ENCODE data around the gene PIP5K1B.

The PIP5K1B gene

DNA sequence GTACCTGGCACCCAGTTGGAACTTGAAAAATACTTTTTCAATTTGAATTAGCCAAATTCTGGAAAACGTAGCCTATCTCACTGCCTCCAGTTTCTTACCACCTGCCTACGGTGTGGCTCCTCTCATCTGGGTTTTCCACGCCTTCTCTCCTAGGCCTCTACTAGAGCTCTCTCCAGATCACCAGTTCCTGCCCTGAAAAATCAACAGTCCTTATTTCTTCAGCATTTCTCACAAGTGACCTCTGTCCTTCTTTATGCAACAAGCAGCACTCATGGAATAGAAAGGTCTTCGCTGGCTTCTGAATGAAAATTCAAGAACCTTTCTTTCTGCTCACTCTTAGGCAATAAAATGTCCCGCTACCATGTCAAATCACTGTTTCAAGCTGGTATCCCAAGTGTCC, 64.8 kb downstream of the PIP5K1B start:
- DNase-seq (ENCODE audit: low read depth in 1 of 2, low spot score in 1 of 2), result no peak

DNA sequence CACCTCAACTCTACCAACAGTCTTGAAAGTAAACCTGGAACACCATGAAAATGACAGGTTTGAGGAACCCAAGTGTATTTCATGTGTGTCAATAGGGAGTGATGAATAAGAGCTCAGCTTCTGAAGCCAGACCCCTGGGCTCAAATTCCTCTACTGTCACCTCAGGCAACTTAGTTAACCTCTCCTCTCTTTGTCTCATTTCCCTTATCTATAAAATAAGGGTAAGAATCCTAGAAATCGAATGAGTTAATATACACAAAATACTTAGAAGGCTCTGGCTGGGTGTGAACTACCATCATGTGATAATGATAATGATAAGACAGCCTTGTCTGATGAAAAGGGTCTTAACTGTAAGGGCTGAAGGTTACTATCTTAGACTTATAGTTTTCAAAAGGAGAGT, 66.3 kb downstream of the PIP5K1B start:
- no peak for DNase-seq (ENCODE audit: low read depth in 1 of 2, low spot score in 1 of 2)

DNA sequence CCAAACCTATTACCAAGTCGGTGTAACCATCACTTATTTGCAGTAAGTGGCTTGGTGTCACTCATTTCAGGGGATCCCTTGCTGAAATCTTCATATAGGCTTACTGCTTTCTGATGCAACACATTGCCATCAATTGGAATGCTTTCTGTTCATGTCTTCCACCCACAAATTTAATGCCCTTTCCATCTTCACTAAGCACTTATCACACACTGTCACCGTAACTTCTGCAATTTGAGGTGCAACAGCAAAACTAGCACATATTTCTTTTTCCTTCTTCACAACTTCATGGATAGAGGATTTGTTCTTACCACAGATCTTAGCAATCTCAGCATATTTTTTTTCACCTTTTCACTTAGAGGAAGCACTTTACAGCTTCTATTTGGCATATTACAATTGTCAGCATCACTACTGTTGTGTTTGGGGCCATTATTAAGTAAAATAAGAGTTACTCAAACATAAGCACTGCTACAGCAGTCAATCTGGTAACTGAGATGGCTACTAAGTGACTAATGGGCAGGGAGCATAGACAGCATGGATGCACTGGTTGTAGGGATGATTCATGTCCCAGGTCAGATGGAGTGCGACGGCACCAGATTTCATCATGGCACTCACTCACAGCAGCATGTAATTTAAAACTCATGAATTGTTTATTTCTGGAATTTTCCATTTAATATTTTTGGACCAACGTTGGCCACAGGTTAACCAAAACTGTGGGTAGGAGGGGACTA, 70.1 kb downstream of the PIP5K1B start:
- DNase-seq (ENCODE audit: low read depth in 1 of 2, low spot score in 1 of 2), result no peak

DNA sequence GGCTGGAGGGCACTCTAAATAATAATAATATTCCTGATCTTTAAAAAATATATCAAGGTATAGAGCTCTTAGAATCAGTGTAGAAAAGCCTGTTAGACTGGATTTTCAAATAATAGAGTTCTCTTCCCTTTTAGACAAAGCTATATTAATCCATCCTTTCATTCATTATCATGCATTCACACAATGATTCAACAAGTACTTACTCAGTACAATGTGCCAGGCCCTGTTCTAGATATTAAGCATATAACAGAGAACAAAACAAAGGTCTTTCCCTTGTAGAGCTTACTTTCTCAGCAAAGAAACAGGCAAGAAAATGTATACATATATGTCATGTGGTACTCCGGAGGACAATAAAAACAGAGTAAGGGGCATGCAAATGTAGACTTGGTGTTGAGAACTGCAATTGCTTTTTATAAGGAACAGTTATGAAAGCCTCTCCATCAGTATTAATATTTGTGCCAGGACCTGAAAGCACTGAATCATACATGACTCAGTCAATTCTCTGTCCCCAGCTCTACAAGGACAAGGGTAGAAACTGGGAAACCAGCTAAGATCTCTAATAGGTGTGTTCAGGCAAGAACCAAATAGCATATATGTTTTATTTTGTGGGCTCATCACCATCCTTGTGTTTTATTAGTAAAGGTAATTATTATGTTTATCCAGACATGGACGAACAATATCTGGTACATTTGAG, 72.2 kb downstream of the PIP5K1B start:
- no peak for DNase-seq (ENCODE audit: low read depth in 1 of 2, low spot score in 1 of 2)

DNA sequence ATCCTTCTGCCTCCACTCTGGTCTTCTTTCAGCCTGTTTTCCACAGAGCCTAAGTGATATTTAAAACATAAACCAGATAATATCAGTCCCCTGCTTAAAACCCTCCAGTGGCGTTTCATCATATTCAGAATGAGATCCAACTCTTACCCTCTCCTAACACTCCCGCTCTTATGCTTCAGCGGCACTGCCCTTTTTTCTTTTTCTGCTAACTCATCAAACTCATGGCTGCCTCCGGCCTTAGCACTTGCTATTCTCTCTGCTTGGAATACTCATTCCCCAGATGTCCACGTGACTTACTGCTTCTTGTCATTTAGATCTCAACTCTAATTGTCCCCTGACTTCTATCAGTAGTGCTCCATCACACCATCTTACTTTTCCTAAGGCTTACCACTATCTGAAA, 73.6 kb downstream of the PIP5K1B start:
- DNase-seq (ENCODE audit: low read depth in 1 of 2, low spot score in 1 of 2), result no peak

DNA sequence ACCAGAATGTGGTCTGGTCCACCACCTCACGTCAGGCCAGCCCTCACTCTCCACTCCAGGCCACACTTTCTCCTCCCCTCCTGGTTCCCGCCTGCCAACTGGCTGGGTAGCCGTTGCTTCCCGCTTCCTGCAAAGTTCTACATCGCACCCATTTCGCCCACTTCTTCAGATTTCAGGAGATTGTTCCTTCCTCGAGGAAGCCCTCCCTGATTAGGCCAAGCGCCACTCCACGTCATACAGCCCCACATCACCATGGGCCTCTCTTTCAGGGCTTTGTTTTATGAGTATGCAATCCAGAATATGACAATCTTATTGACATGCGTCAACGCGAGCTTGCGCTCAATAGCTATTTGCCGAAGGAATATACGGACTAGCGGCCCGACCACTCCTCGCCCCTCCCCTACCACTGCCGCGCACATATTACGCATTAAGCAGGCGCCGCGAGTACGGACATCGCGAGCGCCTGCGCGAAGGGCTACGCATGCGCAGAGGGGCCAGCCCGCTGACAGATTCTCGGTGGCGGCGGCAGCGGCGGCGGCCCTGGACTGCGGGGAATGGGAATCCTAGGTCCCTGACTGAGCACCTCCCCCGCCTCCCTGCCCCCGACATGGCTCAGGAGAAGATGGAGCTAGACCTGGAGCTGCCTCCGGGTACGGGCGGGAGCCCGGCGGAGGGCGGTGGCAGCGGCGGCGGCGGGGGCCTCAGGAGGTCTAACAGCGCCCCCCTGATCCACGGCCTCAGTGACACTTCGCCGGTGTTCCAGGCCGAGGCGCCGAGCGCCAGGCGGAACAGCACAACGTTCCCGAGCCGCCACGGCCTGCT, 74.7 kb downstream of the PIP5K1B start:
- peak; percentile 90 to 93 for DNase-seq (ENCODE audit: low read depth in 1 of 2, low spot score in 1 of 2)

DNA sequence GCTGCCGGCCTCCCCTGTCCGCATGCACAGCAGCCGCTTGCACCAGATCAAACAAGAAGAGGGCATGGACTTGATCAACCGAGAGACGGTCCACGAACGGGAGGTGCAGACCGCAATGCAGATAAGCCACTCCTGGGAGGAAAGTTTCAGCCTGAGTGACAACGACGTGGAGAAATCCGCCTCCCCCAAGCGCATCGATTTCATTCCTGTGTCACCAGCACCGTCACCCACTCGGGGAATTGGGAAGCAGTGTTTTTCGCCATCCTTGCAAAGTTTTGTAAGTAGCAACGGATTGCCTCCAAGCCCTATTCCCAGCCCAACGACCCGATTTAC, 75.3 kb downstream of the PIP5K1B start:
- no peak for DNase-seq (ENCODE audit: low read depth in 1 of 2, low spot score in 1 of 2)

DNA sequence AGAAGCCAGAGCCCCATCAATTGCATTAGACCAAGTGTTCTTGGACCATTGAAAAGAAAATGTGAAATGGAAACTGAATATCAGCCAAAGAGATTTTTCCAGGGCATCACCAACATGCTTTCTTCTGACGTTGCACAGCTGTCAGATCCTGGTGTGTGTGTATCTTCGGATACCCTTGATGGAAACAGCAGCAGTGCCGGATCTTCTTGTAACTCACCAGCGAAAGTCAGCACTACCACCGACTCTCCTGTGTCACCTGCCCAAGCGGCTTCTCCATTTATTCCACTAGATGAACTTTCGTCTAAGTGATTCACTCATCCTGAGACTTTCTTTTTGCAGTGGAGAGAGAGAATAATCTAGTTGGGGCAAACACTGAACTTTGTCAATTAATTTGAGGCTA, 75.7 kb downstream of the PIP5K1B start:
- no peak for DNase-seq (ENCODE audit: low read depth in 1 of 2, low spot score in 1 of 2)

DNA sequence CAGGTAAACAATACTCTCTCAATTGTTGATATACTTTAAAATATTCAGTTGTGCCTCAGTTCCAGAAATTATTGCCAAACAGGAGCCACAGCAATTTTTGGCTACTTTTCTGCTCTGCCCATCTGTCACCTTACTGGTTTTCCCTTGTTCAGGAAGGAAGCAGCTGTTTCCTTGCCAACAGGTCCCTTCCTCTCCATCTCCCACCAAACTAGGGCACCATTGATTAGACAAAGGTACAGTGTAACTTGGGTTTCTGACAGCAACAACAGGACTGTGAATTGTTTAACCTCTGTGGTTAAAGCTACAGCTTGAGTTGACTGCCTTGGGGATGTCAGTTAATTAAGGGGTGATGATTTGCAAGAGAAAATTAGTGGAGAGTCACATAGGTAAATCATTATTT, 76.9 kb downstream of the PIP5K1B start:
- no peak for DNase-seq (ENCODE audit: low read depth in 1 of 2, low spot score in 1 of 2)

DNA sequence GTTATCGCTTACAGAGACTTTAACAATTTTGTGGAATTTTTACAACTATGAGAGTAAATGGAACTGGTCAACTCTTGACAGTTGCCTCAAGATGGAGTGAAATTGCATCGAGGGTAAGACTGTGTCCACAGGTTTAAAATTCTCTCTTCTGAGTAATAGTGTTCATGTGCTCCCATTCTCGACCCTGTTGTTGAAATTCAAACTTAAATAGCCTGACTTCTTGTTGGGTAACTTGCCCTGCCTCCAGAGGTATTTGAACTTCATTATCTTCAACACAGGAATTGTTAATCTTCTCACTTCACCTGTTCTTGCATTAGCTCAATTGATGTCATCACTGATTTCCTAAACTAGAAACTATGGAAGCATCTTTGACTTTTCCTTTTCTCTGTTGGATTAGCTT, 77.5 kb downstream of the PIP5K1B start:
- DNase-seq (ENCODE audit: low read depth in 1 of 2, low spot score in 1 of 2), result no peak

DNA sequence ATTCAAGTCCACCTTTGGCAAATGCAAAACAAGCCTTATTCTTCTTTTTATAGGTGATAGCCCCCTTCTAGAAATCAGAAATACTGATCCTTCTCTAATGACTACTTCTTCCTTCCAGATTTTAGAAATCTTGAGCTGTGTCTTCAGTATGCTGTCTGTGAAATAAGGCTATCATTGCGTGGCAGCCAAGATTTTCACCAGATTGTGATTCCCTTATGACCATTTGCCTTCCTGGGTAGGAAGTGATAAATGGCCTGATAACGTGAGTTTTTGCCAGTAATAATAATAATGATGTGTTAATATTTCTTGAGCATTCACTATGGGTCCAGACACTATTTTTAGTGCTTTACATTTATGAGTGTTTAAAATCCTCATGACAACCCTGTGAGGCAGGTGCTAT, 80.9 kb downstream of the PIP5K1B start:
- DNase-seq (ENCODE audit: low read depth in 1 of 2, low spot score in 1 of 2), result no peak

DNA sequence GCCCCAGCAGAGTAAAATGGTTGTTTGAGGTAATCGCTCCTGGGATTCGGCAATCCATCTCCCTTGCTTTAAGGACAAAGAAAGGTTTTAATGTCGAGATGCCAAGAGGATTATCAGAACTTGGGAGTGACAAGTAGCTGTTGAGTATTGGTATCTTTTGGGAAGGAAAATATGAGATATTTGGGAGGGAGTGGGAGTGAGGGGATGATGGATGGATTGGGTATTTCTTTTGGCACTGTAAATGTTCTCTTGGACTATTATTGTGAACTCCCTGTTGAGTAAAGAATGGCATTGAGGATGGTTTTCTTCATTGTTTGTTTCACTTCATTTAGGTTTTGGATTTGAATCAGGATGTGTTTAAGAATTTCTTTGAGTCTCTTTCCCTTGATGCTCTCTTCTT, 86.1 kb downstream of the PIP5K1B start:
- DNase-seq (ENCODE audit: low read depth in 1 of 2, low spot score in 1 of 2), result no peak

DNA sequence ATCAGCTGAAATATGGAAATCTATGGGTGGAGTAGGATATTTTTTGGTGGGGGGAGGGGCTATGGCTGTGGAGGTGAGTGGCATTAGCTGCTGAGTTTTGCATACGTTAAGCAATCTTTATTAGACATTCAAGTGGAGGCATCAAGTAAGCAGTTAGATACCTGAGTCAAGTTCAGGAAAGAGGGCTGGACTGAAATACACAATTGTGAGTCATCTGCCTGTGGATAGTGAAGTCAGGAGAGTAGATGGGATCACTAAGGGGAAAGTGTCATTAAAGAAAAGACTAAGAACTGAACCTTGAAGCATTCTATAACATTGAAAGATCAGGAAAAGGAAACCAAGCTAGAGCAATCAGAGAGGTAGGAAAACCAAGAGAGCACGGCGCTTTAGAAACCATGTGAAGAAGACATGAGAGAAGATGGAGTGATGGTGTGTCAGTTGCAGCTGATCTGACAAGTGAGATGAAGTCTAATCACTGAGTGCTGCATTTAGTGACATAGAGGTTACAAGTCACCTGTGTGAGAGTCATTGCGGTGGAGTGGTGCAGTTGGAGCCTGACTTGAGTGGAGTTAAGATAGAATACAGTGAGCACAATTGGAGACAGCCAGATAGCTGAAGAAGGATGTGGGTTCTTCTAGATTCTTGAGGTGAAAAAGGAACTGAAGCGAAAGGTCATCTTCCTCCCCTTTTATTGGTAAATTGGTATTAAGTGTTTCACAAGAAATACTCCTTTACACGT, 88.7 kb downstream of the PIP5K1B start:
- DNase-seq (ENCODE audit: low read depth in 1 of 2, low spot score in 1 of 2), result no peak

DNA sequence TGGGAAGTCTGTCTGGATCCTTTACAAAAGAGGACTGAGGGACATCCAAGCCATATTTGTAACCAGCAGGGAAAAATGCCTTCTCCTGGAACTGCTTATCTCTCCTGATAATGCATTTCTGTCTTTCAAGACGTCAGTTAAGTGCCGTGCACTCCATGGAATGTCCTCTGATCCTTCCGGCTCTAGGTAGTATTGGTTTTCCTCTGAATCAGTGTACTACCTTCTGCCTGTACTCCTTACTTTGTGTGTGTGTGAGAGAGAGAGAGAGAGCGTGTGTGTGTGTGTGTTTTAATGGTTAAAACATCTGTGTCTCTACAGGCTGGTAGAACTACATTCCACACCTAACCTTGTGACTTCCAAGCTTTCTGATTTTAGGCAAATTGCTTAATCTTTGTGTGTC, 89.9 kb downstream of the PIP5K1B start:
- no peak for DNase-seq (ENCODE audit: low read depth in 1 of 2, low spot score in 1 of 2)

DNA sequence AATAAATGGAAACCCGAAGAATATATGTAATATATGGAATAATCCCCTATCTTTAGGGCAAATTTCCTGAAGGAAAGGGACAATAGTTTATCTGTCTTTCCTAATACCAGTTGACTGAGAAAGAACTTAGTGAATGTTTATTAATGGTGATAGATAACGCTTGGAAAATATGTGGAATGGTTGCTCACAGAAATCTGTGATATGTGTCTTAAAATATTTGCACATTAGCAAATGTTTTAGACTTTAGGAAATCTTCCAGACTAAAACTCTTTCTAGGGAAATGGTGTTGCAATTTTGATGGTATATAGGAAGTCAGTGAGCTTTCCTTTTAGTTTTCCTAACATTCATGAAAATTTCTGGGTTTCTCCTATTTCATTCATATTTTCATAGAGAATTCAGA, 90.4 kb downstream of the PIP5K1B start:
- no peak for DNase-seq (ENCODE audit: low read depth in 1 of 2, low spot score in 1 of 2)

DNA sequence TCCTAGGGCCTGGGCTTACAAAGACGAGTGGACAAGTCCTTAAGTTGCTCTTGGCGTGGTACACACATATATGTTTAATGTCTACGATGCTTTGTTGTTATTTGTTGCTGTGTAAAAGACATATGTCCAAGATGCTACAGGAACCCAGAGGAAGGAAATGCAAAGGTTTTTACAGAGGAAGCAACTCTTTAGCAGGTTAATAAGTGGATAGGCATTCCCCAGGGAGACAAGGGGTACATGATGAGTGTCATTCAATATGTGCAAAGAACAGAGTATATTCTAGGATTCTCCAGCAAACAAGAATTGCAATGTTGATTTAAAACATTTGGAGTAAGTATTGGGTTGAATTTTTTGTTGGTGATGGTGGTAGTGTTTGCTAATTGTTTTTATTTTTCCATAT, 92.1 kb downstream of the PIP5K1B start:
- no peak for DNase-seq (ENCODE audit: low read depth in 1 of 2, low spot score in 1 of 2)

DNA sequence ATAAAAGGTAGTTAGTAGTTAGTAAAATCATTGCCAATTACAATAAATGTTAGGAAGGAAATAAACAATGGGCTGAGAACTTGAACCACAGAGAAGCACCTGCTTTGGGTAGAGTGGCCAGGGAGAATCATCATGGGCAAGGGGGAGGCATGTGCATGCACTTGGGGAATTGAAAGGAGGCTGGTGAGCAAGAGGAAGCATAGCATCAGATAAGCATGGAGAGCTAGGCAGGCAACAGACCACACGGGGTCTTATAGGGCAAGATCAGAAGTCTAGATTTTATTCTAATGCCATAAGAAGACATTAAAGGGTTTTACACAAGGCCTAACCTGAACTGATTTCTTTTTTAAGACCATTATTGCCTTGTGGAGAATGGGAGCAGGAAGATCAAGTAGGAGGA, 93.4 kb downstream of the PIP5K1B start:
- no peak for DNase-seq (ENCODE audit: low read depth in 1 of 2, low spot score in 1 of 2)

DNA sequence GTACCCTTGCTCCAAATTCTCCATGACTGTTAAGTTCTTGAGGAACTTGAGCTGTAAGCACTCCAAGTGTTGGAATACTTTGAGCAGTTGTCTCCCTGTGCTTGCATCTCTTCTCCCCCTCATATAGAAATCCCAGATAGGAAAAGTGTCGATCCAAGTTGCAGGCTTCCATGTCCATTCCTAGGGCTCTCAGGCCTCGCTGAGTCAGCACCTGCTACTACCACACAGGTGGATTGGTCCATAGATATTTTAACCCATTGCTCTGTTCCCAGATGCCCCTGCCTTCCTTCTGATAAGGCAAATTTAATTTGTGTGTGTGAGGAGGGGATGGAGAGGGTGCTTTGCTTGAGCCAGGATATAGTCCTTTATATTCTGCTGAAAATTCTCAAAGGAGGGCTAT, 95.8 kb downstream of the PIP5K1B start:
- no peak for DNase-seq (ENCODE audit: low read depth in 1 of 2, low spot score in 1 of 2)

DNA sequence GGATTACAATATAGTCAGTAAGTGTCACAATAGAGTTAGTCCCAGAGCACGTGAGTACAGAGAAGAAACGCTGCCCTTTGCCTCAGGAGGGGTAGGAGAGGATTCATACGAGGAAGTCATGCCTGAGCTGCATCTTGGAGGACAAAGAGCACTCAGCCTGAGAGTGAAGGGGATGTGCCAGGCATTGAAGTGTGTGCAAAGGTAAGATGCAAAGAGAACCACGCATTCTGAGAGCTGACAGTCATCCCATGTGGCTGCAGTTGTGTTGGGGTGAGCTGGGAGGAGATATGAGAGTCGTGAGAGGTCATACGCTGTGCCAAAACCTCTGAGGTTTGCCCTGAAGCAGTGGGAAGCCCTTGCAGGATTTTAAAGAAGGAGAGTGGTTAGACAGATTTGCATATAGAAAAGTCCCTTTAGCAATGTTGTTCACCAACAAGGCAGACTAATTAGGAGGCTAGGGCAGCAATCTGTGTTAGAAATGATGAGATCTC, 97.5 kb downstream of the PIP5K1B start:
- peak in 1 of 2 donors; percentile 11 for DNase-seq (ENCODE audit: low read depth in 1 of 2, low spot score in 1 of 2)

DNA sequence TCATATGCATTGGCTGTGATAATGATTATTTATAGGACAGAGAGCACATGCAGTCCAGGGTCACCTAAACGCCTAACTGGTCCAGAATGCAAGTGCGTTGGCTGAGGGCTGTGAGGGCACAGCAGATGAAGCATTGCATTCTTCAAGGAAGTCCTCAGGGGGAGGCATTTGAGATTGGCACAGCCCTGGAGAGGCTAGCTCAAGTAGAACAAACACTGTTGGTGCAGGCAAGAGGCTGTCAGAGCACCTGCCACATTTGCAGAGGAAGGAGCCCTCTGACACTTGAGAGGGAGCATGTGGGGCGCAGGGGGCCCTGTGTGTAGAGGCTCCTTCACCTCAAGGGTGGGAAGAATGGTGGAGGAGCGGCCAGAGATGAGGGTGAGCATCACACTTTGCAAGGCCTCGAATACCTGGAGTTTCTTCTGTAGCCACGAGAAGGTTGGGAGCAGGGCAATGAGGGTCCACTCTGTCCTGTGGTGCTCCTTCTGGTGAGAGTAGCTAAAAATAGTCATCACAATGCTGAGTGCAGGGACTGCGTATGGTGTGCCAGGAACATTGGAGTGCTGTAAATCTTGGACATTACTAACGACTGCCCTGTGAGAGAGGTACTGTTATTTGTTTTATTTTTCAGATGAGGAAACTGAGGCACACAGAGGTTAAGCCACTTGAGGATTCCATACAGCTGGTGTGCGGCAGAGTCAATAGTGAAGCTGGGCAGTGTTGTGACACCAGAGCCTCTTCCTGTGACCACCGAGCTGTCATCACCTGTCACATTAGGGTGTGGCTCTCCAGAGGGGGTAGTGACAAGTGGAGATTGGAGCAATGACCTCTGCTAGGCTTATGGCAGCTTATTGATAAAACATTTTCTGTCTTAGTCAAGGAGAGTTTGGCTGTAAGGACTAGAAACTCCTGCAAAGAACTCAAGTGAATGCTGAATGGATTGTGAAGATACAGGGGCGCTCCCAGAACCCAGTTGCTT, 100.2 kb downstream of the PIP5K1B start:
- DNase-seq (ENCODE audit: low read depth in 1 of 2, low spot score in 1 of 2), result no peak
